Measurements from ENCODE around the gene SCNN1B. TPM values are rescaled to one million over a fixed set of nuclear protein-coding genes. Genes with fewer than 3 reads are reported as not detected.

The SCNN1B gene
- total and polyA plus RNA-seq, 2 of the 13 experiments (the other 11 are each of a cell fraction or from before 2014, with no cell fraction given): not detected

DNA sequence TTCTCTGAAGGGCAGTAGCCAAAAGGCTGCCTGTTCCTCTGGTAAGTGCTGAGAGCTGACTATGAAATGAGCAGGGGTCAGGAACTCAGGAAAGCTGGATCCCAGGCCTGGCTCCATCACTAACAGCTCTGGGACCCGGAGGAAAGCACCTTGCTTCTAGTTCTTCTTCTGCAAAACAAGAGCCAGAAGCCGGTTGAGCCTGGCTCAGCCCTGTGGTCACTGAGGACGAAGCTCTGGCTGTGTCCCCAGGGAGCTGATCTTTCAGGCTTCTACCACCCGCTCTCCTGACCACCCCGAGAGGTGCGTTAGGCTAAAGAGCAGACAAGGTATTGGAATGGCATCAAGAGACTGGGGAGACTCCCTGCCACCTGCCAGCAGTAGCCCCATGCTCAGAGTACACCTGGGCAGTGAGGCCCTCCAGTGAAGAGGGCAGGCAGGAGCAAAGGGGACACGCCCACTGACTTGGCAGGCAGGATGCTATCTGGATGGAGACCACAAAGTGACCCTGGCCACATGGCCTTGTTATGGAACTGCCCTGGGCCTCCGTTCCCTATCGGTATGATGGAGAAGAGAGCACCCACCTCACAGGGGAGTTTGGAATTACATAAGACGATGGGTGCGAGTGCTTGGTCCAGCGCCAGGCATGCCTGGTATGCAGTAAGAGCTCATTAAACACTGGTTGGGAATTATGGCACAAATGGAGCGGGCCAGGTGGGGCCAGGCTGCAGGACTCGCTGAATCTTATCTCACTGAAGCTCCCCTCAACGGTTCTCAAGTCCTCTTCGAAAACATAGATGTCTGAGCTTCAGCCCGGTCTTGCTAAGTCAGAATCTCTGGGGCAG is 89.5 kb downstream of the SCNN1B start:
- H3K4me2 ChIP-seq (ENCODE audit: low read depth, low read length): no peak overlapping the region
- intact Hi-C loops (cut with micrococcal nuclease; ENCODE audit: unreplicated experiment): no loop called here
- FAIRE-seq (no peak), ATAC-seq (no peak), DNase-seq (ENCODE audit: low spot score) (no peak)
- WGBS (ENCODE audit: low lambda C conversion rate): 95% methylated on average over 17 of the region's 17 CpGs
- H4K20me1 ChIP-seq (ENCODE audit: insufficient read depth, low read length): no peaks in the 10 kb centered on the region
- peaks cover 20 to 40% of the 10 kb centered on the region in 2 experiments for H3K36me3 ChIP-seq (replicated peaks in 1 of 2; ENCODE audit: control insufficient read depth in 1 of 2, insufficient read depth in 2 of 2, low read length in 2 of 2)
- no peaks in the 10 kb centered on the region for H3K79me2 ChIP-seq (ENCODE audit: insufficient read depth, low read length)
- CTCF ChIA-PET (ENCODE audit: low intra/inter-chr PET ratio, low total read pairs): no interaction called here
- H3K4me1 ChIP-seq (ENCODE audit: insufficient read depth, low read length): no peaks in the 10 kb centered on the region
- BruUV-seq (replicated peaks): no TSS peak
- H3K27ac ChIP-seq (ENCODE audit: extremely low read length, insufficient read depth, low read length): no peak overlapping the region
- H2AFZ ChIP-seq (ENCODE audit: low read length): no peak overlapping the region
- in situ Hi-C loops (cut with HindIII; ENCODE audit: extremely low pct_ligation_motif_present, low pct_unique_long_range_greater_than_20kb): no loop called here
- H3K27me3 ChIP-seq (ENCODE audit: control insufficient read depth in 1 of 2, insufficient read depth in 2 of 2, low read length in 2 of 2): no peaks in the 10 kb centered on the region
- TF ChIP-seq NFKB2 (CRISPR knock-in tag; IDR thresholded peaks at IDR 0.05; ENCODE audit: borderline replicate concordance) (no peak), ZFP36L2 (CRISPR knock-in tag; IDR thresholded peaks at IDR 0.05) (no peak), MYNN (CRISPR knock-in tag; IDR thresholded peaks at IDR 0.05; ENCODE audit: low read depth) (no peak), HNRNPH1 (optimal IDR thresholded peaks at IDR 0.05; ENCODE audit: low read depth, low read length) (peak; percentile 37)
- POLR2A ChIA-PET: no interaction called here
- H3K9ac ChIP-seq (ENCODE audit: insufficient read depth, low read depth, low read length): no peak overlapping the region
- H3K4me3 ChIP-seq (replicated peaks in 1 of 3; ENCODE audit: insufficient read depth in 1 of 3, low read depth in 2 of 3, low read length in 3 of 3): no peak overlapping the region
- no peaks in the 10 kb centered on the region for H3K9me3 ChIP-seq (ENCODE audit: low read length)

DNA sequence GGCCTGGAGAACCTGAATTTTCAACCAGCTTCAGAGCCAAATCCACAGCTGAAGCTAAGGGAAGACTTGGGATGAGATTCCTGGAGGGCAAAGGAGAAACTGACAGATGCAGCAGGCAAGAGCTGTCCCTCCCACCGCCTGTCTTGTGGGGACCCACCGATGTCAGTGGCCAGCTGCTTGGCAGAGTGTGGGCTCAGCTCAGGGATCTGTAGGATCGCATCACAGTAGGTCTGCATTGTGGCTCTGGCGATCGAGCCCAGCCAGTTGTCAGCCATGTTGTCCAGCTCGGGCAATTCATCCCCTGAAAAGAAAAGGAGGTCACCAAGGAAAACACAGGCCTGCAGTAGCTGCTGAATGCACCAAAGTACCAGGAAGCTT is 90.1 kb downstream of the SCNN1B start:
- FAIRE-seq: no peak
- no peaks in the 10 kb centered on the region for H4K20me1 ChIP-seq (ENCODE audit: insufficient read depth, low read length)
- DNase-seq (ENCODE audit: low spot score): no peak
- no peak overlapping the region for H3K4me3 ChIP-seq (replicated peaks in 1 of 3; ENCODE audit: insufficient read depth in 1 of 3, low read depth in 2 of 3, low read length in 3 of 3)
- TF ChIP-seq ZNF703 (CRISPR knock-in tag; IDR thresholded peaks at IDR 0.05; ENCODE audit: borderline replicate concordance) (no peak), ZBTB38 (CRISPR knock-in tag; IDR thresholded peaks at IDR 0.05) (no peak), FOSL1 (CRISPR knock-in tag; IDR thresholded peaks at IDR 0.05; ENCODE audit: borderline replicate concordance) (no peak), CBX1 (IDR thresholded peaks at IDR 0.05; ENCODE audit: low read depth) (no peak), NFE2L2 (IDR thresholded peaks at IDR 0.05; ENCODE audit: low read length) (no peak), ZNF567 (CRISPR knock-in tag; IDR thresholded peaks at IDR 0.05; ENCODE audit: borderline replicate concordance) (no peak), CHD2 (IDR thresholded peaks at IDR 0.05; ENCODE audit: low read depth, low read length) (no peak), HNRNPH1 (optimal IDR thresholded peaks at IDR 0.05; ENCODE audit: low read depth, low read length) (no peak), EHMT2 (IDR thresholded peaks at IDR 0.05; ENCODE audit: borderline replicate concordance, low read depth, low read length) (no peak)
- TF ChIP-seq, protein P1, sequence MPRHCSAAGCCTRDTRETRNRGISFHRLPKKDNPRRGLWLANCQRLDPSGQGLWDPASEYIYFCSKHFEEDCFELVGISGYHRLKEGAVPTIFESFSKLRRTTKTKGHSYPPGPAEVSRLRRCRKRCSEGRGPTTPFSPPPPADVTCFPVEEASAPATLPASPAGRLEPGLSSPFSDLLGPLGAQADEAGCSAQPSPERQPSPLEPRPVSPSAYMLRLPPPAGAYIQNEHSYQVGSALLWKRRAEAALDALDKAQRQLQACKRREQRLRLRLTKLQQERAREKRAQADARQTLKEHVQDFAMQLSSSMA (CRISPR knock-in tag; IDR thresholded peaks at IDR 0.05): no peak
- TF ChIP-seq, protein P2, sequence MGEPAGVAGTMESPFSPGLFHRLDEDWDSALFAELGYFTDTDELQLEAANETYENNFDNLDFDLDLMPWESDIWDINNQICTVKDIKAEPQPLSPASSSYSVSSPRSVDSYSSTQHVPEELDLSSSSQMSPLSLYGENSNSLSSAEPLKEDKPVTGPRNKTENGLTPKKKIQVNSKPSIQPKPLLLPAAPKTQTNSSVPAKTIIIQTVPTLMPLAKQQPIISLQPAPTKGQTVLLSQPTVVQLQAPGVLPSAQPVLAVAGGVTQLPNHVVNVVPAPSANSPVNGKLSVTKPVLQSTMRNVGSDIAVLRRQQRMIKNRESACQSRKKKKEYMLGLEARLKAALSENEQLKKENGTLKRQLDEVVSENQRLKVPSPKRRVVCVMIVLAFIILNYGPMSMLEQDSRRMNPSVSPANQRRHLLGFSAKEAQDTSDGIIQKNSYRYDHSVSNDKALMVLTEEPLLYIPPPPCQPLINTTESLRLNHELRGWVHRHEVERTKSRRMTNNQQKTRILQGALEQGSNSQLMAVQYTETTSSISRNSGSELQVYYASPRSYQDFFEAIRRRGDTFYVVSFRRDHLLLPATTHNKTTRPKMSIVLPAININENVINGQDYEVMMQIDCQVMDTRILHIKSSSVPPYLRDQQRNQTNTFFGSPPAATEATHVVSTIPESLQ (CRISPR knock-in tag; conservative IDR thresholded peaks at IDR 0.05): no peak
- POLR2A ChIA-PET: no interaction called here
- H3K79me2 ChIP-seq (ENCODE audit: insufficient read depth, low read length): no peaks in the 10 kb centered on the region
- H3K27ac ChIP-seq (ENCODE audit: extremely low read length, insufficient read depth, low read length): no peak overlapping the region
- in situ Hi-C loops (cut with HindIII; ENCODE audit: extremely low pct_ligation_motif_present, low pct_unique_long_range_greater_than_20kb): no loop called here
- no peak overlapping the region for H3K9ac ChIP-seq (ENCODE audit: insufficient read depth, low read depth, low read length)
- CTCF ChIA-PET (ENCODE audit: low intra/inter-chr PET ratio, low total read pairs): no interaction called here
- WGBS (ENCODE audit: low lambda C conversion rate): 99% methylated on average over 6 of the region's 6 CpGs
- no peaks in the 10 kb centered on the region for H3K4me1 ChIP-seq (ENCODE audit: insufficient read depth, low read length)
- H2AFZ ChIP-seq (ENCODE audit: low read length): no peak overlapping the region
- no peaks in the 10 kb centered on the region for H3K27me3 ChIP-seq (ENCODE audit: control insufficient read depth in 1 of 2, insufficient read depth in 2 of 2, low read length in 2 of 2)
- no peak overlapping the region for H3K4me2 ChIP-seq (ENCODE audit: low read depth, low read length)
- no peaks in the 10 kb centered on the region for H3K9me3 ChIP-seq (ENCODE audit: low read length)
- H3K36me3 ChIP-seq (replicated peaks in 1 of 2; ENCODE audit: control insufficient read depth in 1 of 2, insufficient read depth in 2 of 2, low read length in 2 of 2): peaks cover 22 to 41% of the 10 kb centered on the region in 2 experiments
- ATAC-seq: no peak
- intact Hi-C loops (cut with micrococcal nuclease; ENCODE audit: unreplicated experiment): no loop called here
- BruUV-seq (replicated peaks): no TSS peak

Measured in HepG2 (cell line).